ENCODE measurements around the gene AFF3.

GRCh38 chr2:99645960-99646359, 496.4 kb downstream of the AFF3 start:
- TF ChIP-seq, protein P1, sequence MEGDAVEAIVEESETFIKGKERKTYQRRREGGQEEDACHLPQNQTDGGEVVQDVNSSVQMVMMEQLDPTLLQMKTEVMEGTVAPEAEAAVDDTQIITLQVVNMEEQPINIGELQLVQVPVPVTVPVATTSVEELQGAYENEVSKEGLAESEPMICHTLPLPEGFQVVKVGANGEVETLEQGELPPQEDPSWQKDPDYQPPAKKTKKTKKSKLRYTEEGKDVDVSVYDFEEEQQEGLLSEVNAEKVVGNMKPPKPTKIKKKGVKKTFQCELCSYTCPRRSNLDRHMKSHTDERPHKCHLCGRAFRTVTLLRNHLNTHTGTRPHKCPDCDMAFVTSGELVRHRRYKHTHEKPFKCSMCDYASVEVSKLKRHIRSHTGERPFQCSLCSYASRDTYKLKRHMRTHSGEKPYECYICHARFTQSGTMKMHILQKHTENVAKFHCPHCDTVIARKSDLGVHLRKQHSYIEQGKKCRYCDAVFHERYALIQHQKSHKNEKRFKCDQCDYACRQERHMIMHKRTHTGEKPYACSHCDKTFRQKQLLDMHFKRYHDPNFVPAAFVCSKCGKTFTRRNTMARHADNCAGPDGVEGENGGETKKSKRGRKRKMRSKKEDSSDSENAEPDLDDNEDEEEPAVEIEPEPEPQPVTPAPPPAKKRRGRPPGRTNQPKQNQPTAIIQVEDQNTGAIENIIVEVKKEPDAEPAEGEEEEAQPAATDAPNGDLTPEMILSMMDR (IDR thresholded peaks at IDR 0.05; ENCODE audit: low read depth, low read length, poor library complexity, severe bottlenecking) = no peak
- no peak for TF ChIP-seq EZH2phosphoT487 (IDR thresholded peaks at IDR 0.05; ENCODE audit: borderline replicate concordance, low read length)
